SK-N-SH treated with all-trans-retinoic acid at 6 μM for 48 hours (cell line): ENCODE data around the gene PTH1R.

Experiments used
- ATAC-seq: fragments of 200-7000 bp; cut with Tn5 transposase; 3 replicates; pipeline ENCODE4 v1.9.1; 2020; ENCODE audit warnings: mild to moderate bottlenecking, moderate library complexity
- ARNTL ChIP-seq: fragments of 450-650 bp; formaldehyde crosslinking; IDR thresholded peaks from 2 replicates; pipeline ENCODE4 v1.5.0; 2020; ENCODE audit warnings: low read depth, mild to moderate bottlenecking, moderate library complexity, borderline replicate concordance
- BACH2 ChIP-seq: fragments of 250-450 bp; sonication (Bioruptor Pico); IDR thresholded peaks from 2 replicates; pipeline ENCODE4 v1.9.0; 2021; ENCODE audit warnings: mild to moderate bottlenecking, borderline replicate concordance
- CREB5 ChIP-seq: fragments of 250-450 bp; sonication (Bioruptor Pico); IDR thresholded peaks from 2 replicates; pipeline ENCODE4 v1.5.1; 2020; ENCODE audit warnings: low read depth, mild to moderate bottlenecking, moderate library complexity
- CSDC2 ChIP-seq: fragments of 250-450 bp; sonication (Bioruptor Pico); IDR thresholded peaks from 2 replicates; pipeline ENCODE4 v1.5.0; 2020; ENCODE audit warnings: mild to moderate bottlenecking, moderate library complexity
- CSRNP3 ChIP-seq: fragments of 250-450 bp; sonication (Bioruptor Pico); IDR thresholded peaks from 2 replicates; pipeline ENCODE4 v1.5.1; 2021; ENCODE audit warnings: mild to moderate bottlenecking, moderate library complexity
- ESRRG ChIP-seq: fragments of 250-450 bp; sonication (Bioruptor Pico); IDR thresholded peaks from 2 replicates; pipeline ENCODE4 v1.6.1; 2021; ENCODE audit warnings: mild to moderate bottlenecking
- ISL1 ChIP-seq: fragments of 250-450 bp; sonication (Bioruptor Pico); IDR thresholded peaks from 2 replicates; pipeline ENCODE4 v2.1.2; 2022; ENCODE audit warnings: mild to moderate bottlenecking, moderate library complexity
- OSR1 ChIP-seq: fragments of 250-450 bp; sonication (Bioruptor Pico); IDR thresholded peaks from 2 replicates; pipeline ENCODE4 v1.8.0; 2022; ENCODE audit warnings: moderate library complexity, mild to moderate bottlenecking, inconsistent platforms
- PATZ1 ChIP-seq: fragments of 250-450 bp; sonication (Bioruptor Pico); IDR thresholded peaks from 2 replicates; pipeline ENCODE4 v1.8.0; 2020; ENCODE audit warnings: mild to moderate bottlenecking, moderate library complexity, borderline replicate concordance
- RARB ChIP-seq: fragments of 250-450 bp; sonication (Bioruptor Pico); IDR thresholded peaks from 2 replicates; pipeline ENCODE4 v1.8.0; 2021; ENCODE audit warnings: mild to moderate bottlenecking, moderate library complexity
- SNAI2 ChIP-seq: fragments of 250-450 bp; sonication (Bioruptor Pico); IDR thresholded peaks from 2 replicates; pipeline ENCODE4 v1.5.0; 2020; ENCODE audit warnings: mild to moderate bottlenecking, moderate library complexity
- TCF4 ChIP-seq: fragments of 250-450 bp; sonication (Bioruptor Pico); IDR thresholded peaks from 2 replicates; pipeline ENCODE4 v1.8.0; 2021; ENCODE audit warnings: mild to moderate bottlenecking, moderate library complexity, borderline replicate concordance
- TOX ChIP-seq: fragments of 250-450 bp; sonication (Bioruptor Pico); IDR thresholded peaks from 2 replicates; pipeline ENCODE4 v1.8.0; 2021; ENCODE audit warnings: mild to moderate bottlenecking, moderate library complexity, borderline replicate concordance
- TSHZ2 ChIP-seq: fragments of 250-450 bp; sonication (Bioruptor Pico); IDR thresholded peaks from 2 replicates; pipeline ENCODE4 v1.5.0; 2020; ENCODE audit warnings: mild to moderate bottlenecking, moderate library complexity
- ZC3H10 ChIP-seq: fragments of 250-450 bp; sonication (Bioruptor Pico); IDR thresholded peaks from 2 replicates; pipeline ENCODE4 v1.5.1; 2021; ENCODE audit warnings: mild to moderate bottlenecking, moderate library complexity
- ZFP3 ChIP-seq: fragments of 250-450 bp; sonication (Bioruptor Pico); IDR thresholded peaks from 2 replicates; pipeline ENCODE4 v1.5.0; 2020; ENCODE audit warnings: mild to moderate bottlenecking, moderate library complexity
- ZFP30 ChIP-seq: fragments of 450-650 bp; formaldehyde crosslinking; IDR thresholded peaks from 2 replicates; pipeline ENCODE4 v1.5.0; 2022; ENCODE audit warnings: mild to moderate bottlenecking, moderate library complexity
- ZNF565 ChIP-seq: fragments of 450-650 bp; formaldehyde crosslinking; conservative IDR thresholded peaks from 2 replicates; pipeline ENCODE4 v1.5.0; 2020; ENCODE audit warnings: low read depth, mild to moderate bottlenecking, moderate library complexity
- ZNF70 ChIP-seq: fragments of 450-650 bp; formaldehyde crosslinking; IDR thresholded peaks from 2 replicates; pipeline ENCODE4 v1.5.0; 2020; ENCODE audit warnings: mild to moderate bottlenecking, moderate library complexity
- ZNF8 ChIP-seq: fragments of 450-650 bp; formaldehyde crosslinking; IDR thresholded peaks from 2 replicates; pipeline ENCODE4 v1.5.0; 2020; ENCODE audit warnings: mild to moderate bottlenecking, moderate library complexity
- TF ChIP-seq, protein P1 (sequence below): fragments of 250-450 bp; sonication (Bioruptor Pico); IDR thresholded peaks from 2 replicates; pipeline ENCODE4 v1.8.0; 2021; ENCODE audit warnings: low read depth, mild to moderate bottlenecking, moderate library complexity, borderline replicate concordance

The PTH1R gene

DNA sequence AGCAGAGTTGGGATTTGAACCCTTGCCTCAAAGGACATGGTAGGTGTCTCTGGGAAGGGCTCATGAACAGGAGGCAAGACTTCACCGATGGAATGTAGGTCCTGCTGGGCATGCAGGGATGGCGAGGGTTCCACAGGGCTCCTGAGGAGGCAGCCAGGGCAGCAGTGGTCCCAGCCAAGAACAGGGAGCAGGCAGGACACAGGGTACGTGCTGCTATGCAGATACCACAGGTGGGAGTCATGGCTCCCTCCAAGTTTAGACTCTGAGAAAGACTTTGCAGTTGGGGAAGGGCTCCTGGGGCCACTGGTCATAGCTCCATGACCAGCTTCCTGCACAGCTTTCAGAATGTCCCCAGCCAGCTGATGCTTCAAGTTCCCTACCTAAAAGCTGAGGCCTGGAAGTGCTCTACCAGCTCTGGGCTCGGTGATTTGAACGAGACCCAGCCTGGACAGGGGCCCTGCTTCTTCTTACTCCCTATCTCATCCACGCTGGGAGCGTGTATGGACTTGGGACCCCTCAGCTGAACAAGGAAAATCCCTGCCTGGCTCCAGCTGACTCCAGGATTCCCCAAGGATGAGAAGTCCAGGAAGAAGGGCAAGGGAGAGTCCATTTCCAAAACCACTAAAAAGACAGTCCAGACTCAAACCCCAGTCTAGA is 15.0 kb upstream of the PTH1R start:
- ATAC-seq: no peak
- TF ChIP-seq BACH2 (CRISPR knock-in tag) (no peak), TOX (CRISPR knock-in tag) (no peak), ARNTL (CRISPR knock-in tag) (no peak), RARB (CRISPR knock-in tag) (no peak), ISL1 (no peak), CREB5 (CRISPR knock-in tag) (no peak), ZC3H10 (CRISPR knock-in tag) (no peak), CSDC2 (CRISPR knock-in tag) (no peak), ZNF8 (CRISPR knock-in tag) (no peak), TCF4 (CRISPR knock-in tag) (no peak), ZNF565 (CRISPR knock-in tag) (no peak), ZNF70 (no peak)

DNA sequence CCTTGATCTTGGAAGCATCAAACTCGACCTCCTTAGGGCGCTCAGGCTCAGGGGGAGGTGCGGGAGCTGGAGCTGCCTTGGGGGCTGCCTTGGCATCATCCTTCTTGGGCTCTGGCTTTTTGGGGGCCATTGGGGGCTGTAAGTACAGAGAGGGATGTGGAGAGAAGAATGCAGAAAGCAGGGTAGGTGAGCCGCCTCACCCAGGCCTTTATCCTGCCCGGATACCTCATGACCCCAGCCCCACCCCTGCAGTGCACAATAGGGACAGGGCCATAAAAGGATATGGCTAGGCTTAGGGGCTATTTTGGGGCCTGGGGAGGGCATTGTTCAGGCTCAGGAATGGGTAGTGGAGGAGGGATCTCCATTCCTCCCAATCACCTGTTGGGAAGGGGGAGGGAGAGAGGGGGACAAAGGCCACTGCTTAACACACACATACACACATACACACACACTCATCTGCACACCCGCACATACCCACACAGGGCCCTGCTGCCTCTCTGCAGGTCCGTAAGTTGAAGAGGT is 14.2 kb upstream of the PTH1R start, which contains the start of gene MYL3:
MYL3 (minus strand) TSS at position 184 of the 522 bp plus-strand sequence; CDS start at position 130, 54 bp downstream.
- ATAC-seq: no peak

DNA sequence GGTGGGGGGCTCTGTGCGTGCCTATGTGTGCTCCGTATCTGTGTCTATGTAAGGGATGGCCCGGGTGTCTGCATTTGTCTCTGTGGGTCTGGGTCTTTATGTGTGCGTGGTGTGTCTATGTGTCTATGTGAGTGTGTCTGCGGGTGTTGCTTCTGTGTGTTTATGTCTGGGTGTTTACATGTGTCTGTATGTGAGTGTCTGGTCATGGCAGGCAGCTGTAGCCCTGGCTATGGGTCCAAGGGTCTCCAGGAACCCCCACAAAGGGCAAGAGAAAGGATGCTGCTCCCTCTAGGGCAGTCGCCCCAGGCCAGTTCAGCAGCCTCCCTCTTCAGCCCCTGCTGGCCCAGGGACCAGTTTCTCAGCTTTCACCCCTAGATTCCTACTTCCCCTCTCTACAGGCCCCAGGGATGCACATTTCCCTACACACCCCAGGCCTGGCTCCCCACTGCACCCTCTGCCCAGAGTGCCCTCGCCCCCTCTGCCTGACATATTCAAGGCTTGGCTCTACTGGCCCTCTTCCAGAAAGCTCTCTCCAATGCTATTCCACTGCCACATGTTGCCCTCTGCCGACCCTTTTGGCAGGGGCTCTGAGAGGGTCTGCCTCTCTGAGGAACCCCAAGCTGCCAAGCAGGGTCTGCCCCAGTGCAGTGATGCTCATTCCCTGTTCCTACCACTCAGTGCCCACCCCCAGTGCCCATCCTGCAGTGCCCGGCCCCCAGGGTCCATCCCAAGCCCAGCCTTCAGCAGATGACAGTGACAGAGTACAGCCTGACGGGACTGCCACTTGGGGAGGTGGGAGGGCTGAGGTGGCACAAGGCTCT is 13.2 kb upstream of the PTH1R start:
- no peak for TF ChIP-seq SNAI2 (CRISPR knock-in tag)
- TF ChIP-seq ZNF70: no peak
- no peak for TF ChIP-seq RARB (CRISPR knock-in tag)
- no peak for TF ChIP-seq TOX (CRISPR knock-in tag)
- no peak for TF ChIP-seq ESRRG (CRISPR knock-in tag)
- TF ChIP-seq CSDC2 (CRISPR knock-in tag): no peak
- TF ChIP-seq CREB5 (CRISPR knock-in tag): no peak
- no peak for TF ChIP-seq OSR1 (CRISPR knock-in tag)
- no peak for TF ChIP-seq TSHZ2 (CRISPR knock-in tag)
- no peak for TF ChIP-seq PATZ1 (CRISPR knock-in tag)
- no peak; the same call in 2 of the 3 replicates for ATAC-seq

More for the DNA sequence above, 14.2 kb upstream of the PTH1R start, which contains the start of gene MYL3:
- TF ChIP-seq RARB (CRISPR knock-in tag) (no peak), ZFP3 (no peak), ZFP30 (CRISPR knock-in tag) (no peak)

DNA sequence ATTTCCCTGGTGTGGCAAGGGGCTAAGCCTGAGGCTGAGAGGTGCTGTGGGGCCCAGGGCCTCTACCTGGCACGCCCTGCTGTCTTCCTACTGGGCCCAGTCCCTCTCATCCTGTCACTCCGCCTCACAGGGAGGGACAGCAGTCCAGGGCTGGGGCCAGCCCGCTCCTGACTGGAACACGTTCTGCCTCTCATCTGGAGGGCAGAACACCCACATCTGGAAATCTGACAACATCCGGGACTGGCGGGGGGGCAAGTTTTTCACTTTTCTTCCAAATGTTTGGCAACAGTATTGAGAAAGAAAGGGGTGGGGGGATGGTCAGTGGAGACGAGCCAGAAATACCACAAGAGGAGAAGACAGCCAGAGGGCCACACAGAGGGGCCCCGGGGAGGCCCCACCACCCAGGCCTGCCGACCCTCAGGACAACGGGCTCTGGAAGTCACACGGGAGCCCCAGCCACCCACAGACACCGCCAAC is 12.5 kb upstream of the PTH1R start:
- ATAC-seq: no peak
- no peak for TF ChIP-seq CSRNP3 (CRISPR knock-in tag)
- TF ChIP-seq, protein P1, sequence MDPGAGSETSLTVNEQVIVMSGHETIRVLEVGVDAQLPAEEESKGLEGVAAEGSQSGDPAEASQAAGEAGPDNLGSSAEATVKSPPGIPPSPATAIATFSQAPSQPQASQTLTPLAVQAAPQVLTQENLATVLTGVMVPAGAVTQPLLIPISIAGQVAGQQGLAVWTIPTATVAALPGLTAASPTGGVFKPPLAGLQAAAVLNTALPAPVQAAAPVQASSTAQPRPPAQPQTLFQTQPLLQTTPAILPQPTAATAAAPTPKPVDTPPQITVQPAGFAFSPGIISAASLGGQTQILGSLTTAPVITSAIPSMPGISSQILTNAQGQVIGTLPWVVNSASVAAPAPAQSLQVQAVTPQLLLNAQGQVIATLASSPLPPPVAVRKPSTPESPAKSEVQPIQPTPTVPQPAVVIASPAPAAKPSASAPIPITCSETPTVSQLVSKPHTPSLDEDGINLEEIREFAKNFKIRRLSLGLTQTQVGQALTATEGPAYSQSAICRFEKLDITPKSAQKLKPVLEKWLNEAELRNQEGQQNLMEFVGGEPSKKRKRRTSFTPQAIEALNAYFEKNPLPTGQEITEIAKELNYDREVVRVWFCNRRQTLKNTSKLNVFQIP: no peak
- no peak for TF ChIP-seq ZNF70
- no peak for TF ChIP-seq ZC3H10 (CRISPR knock-in tag)
- TF ChIP-seq OSR1 (CRISPR knock-in tag): no peak
- no peak for TF ChIP-seq TCF4 (CRISPR knock-in tag)
- TF ChIP-seq ARNTL (CRISPR knock-in tag): no peak
